Right lobe of liver (tissue), 6 donors: Measurements from ENCODE around the gene LBR. TPM values are rescaled to one million over a fixed set of nuclear protein-coding genes. Genes with fewer than 3 reads are reported as not detected.

ENCODE experiments used
- ATAC-seq, 4 donors: fragments of 200-7000 bp; cut with Tn5 transposase; one replicate each; pipeline ENCODE4 v1.9.1; 2020; ENCODE audit warnings: mild to moderate bottlenecking in 4 of 4, moderate library complexity in 4 of 4
- DNase-seq, 3 donors: peaks; one replicate each; pipeline ENCODE4 v3.0.0-alpha.2; 2020
- H3K27ac ChIP-seq, 3 donors: fragments of 200-600 bp; one replicate each; pipeline ENCODE4 v1.8.0; 2022
- H3K27me3 ChIP-seq, 2 donors: fragments of 200-600 bp; one replicate each; pipeline ENCODE4 v1.8.0; 2022
- H3K36me3 ChIP-seq, 4 donors: fragments of 200-600 bp; sonication (generic) in 1 of 4; one replicate each; pipeline versions ENCODE4 v1.5.1 to v1.8.0; 2017 to 2022; ENCODE audit warnings: control low read depth in 1 of 4
- H3K4me1 ChIP-seq, 4 donors: fragments of 200-600 bp; sonication (generic) in 1 of 4; one replicate each; pipeline versions ENCODE4 v1.5.1 to v1.8.0; 2017 to 2022; ENCODE audit warnings: control low read depth in 1 of 4
- H3K4me3 ChIP-seq, 3 donors: fragments of 200-600 bp; one replicate each; pipeline ENCODE4 v1.8.0; 2022
- H3K9me3 ChIP-seq, 4 donors: fragments of 200-600 bp; sonication (generic) in 1 of 4; one replicate each; pipeline versions ENCODE4 v1.5.1 to v1.8.0; 2017 to 2022; ENCODE audit warnings: control low read depth in 1 of 4
- CTCF ChIP-seq, 4 donors: fragments of 200-600 bp in 3 of 4; fragments of 450-650 bp in 1 of 4; IDR thresholded peaks; one replicate each; pipeline versions ENCODE4 v1.5.1 to v1.8.0; 2016 to 2022; ENCODE audit warnings: antibody characterized with exemption in 4 of 4, mild to moderate bottlenecking in 2 of 4
- POLR2A ChIP-seq: fragments of 450-650 bp; IDR thresholded peaks from one replicate; pipeline ENCODE4 v1.6.1; 2017; ENCODE audit warnings: antibody characterized with exemption, mild to moderate bottlenecking
- WGBS: methylation state at CpG from one replicate; pipeline ENCODE4 v1.1.6; 2018; ENCODE audit warnings: low coverage, low lambda C conversion rate; ENCODE audit not compliant: insufficient coverage; ENCODE audit errors: missing lambda C conversion rate; 5-methylcytosine and 5-hydroxymethylcytosine counted together
- intact Hi-C, 2 donors: fragments of 100-400 bp; cut with DNase I; formaldehyde crosslinking; loops; one replicate each; pipeline versions ENCODE4 v1.11.2 to v1.14.1; 2022
- total RNA-seq, 6 experiments: library from RNA; depleted of rRNA in 2 of 6; stranded (reverse); fragments of >200 nt in 2 of 6; fragmentation: NEBNext Ultra II Directional in 3 of 6; extraction: Animal tissue kit (Norgen Biotek cat#: 25700) in 3 of 6; gene quantifications; one replicate each; pipeline versions ENCODE4 v1.1.0 to v1.2.4, GENCODE V29; 2016 to 2023
- donor health status: DM: no; HTN: yes; CAD: no.
- donor health status: DM: no; HTN: no; CAD: no.
- donor health status: DM: no; HTN: no; CAD: no.
- donor health status: DM: no; HTN: yes; CAD: no.
- donor health status: DM: no; HTN: yes; CAD: no.

LBR gene
- total RNA-seq, 6 experiments from 2014 or later: 21.9 to 41.8 (median 31.4) TPM

- WGBS: 57% methylated on average over 4 of the region's 8 CpGs
- H3K4me1 ChIP-seq: peaks cover 0 to 11% (median 2%) of the 10 kb centered on the region in 4 donors
- intact Hi-C loops: no loop called here
- H3K27me3 ChIP-seq: no peaks in the 10 kb centered on the region
- no peak overlapping the region for H3K4me3 ChIP-seq
- no peaks in the 10 kb centered on the region for H3K9me3 ChIP-seq
- no peak overlapping the region for H3K27ac ChIP-seq
- DNase-seq (no peak), ATAC-seq (peak; percentile 5 to 56 (median 34))
- TF ChIP-seq CTCF (IDR thresholded peaks at IDR 0.05) (no peak), POLR2A (no peak)
- H3K36me3 ChIP-seq: no peaks in the 10 kb centered on the region
These were observed 33.1 kb upstream of the LBR start for GRCh38 chr1:225460737-225461532.

- peaks cover 0 to 11% (median 2%) of the 10 kb centered on the region in 4 donors for H3K4me1 ChIP-seq
- WGBS: 56% methylated on average over 6 of the region's 18 CpGs
These were observed 32.3 kb upstream of the LBR start for GRCh38 chr1:225460021-225460736.

GRCh38 chr1:225458222-225458631, 30.4 kb upstream of the LBR start:
- 45% methylated on average over 2 of the region's 2 CpGs for WGBS
- no peak overlapping the region for H3K27ac ChIP-seq
- no peaks in the 10 kb centered on the region for H3K27me3 ChIP-seq
- H3K9me3 ChIP-seq: no peaks in the 10 kb centered on the region
- intact Hi-C loops: no loop called here
- H3K4me3 ChIP-seq: no peak overlapping the region
- ATAC-seq: peak in 3 of 4 donors; percentile 5 to 41 (median 15)
- H3K4me1 ChIP-seq: peaks cover 0 to 26% (median 5%) of the 10 kb centered on the region in 4 donors
- no peak for TF ChIP-seq POLR2A
- no peak for TF ChIP-seq CTCF (IDR thresholded peaks at IDR 0.05)
- no peaks in the 10 kb centered on the region for H3K36me3 ChIP-seq
- DNase-seq: no peak

More at GRCh38 chr1:225460021-225460736, 32.3 kb upstream of the LBR start:
- DNase-seq: no peak
- Histone ChIP-seq H3K27me3 (no peaks in the 10 kb centered on the region), H3K36me3 (no peaks in the 10 kb centered on the region), H3K9me3 (no peaks in the 10 kb centered on the region), H3K27ac (no peak overlapping the region), H3K4me3 (no peak overlapping the region)
- intact Hi-C loops: no loop called here
- TF ChIP-seq POLR2A: no peak
- TF ChIP-seq CTCF (IDR thresholded peaks at IDR 0.05): no peak
- ATAC-seq: peak in 1 of 4 donors; percentile 11

GRCh38 chr1:225454733-225455132, 26.9 kb upstream of the LBR start:
- Histone ChIP-seq H3K27me3 (no peaks in the 10 kb centered on the region), H3K27ac (peak overlapping the region in 1 of 3 donors; percentile 41), H3K36me3 (no peaks in the 10 kb centered on the region), H3K4me3 (no peak overlapping the region), H3K9me3 (no peaks in the 10 kb centered on the region), H3K4me1 (peaks cover 0 to 15% (median 3%) of the 10 kb centered on the region in 4 donors)
- intact Hi-C loops: no loop called here
- DNase-seq (no peak), ATAC-seq (peak in 3 of 4 donors; percentile 12 to 74 (median 15))
- TF ChIP-seq CTCF (IDR thresholded peaks at IDR 0.05) (no peak), POLR2A (no peak)
- WGBS: 39% methylated on average over 5 of the region's 5 CpGs
